SK-N-SH (cell line): ENCODE results near the gene NRTN.

Source experiments
- CHD2 ChIP-seq: fragments of 150-350 bp; IDR thresholded peaks from 2 replicates; pipeline ENCODE4 v1.6.1; 2018; ENCODE audit warnings: low read length; ENCODE audit not compliant: partially characterized antibody
- EP300 ChIP-seq, 2 experiments: IDR thresholded peaks; 2 replicates each; pipeline versions ENCODE4 v1.4.0 to v1.6.1; 2012; ENCODE audit warnings: borderline replicate concordance in 1 of 2, low read depth in 1 of 2, low read length in 1 of 2
- PBX3 ChIP-seq: IDR thresholded peaks from 2 replicates; pipeline ENCODE4; 2012
- POLR2AphosphoS5 ChIP-seq: IDR thresholded peaks from 2 replicates; pipeline ENCODE4 v1.6.1; 2012; ENCODE audit warnings: low read depth, low read length
- SIN3A ChIP-seq: IDR thresholded peaks from 2 replicates; pipeline ENCODE4 v1.6.1; 2012; ENCODE audit warnings: low read depth, mild to moderate bottlenecking, low read length, moderate library complexity, borderline replicate concordance
- TAF1 ChIP-seq: IDR thresholded peaks from 2 replicates; pipeline ENCODE4 v1.6.1; 2012; ENCODE audit warnings: low read depth, mild to moderate bottlenecking, low read length, moderate library complexity, borderline replicate concordance
- USF1 ChIP-seq: IDR thresholded peaks from 2 replicates; pipeline ENCODE4 v1.4.0; 2012; ENCODE audit warnings: low read depth, borderline replicate concordance
- TF ChIP-seq, protein P1 (sequence below): fragments of 200-600 bp; sonication (generic); IDR thresholded peaks from 2 replicates; pipeline ENCODE4 v1.6.1; 2017; ENCODE audit warnings: antibody characterized with exemption, mild to moderate bottlenecking, moderate library complexity
- TF ChIP-seq, protein P2 (sequence below): IDR thresholded peaks from 2 replicates; pipeline ENCODE4 v1.4.0; 2012; ENCODE audit warnings: low read depth
- TF ChIP-seq, protein P3 (sequence below): fragments of 150-350 bp; IDR thresholded peaks from 2 replicates; pipeline ENCODE4 v1.6.1; 2017; ENCODE audit warnings: antibody characterized with exemption, low read length, low read depth, borderline replicate concordance

GRCh38 chr19:5863030-5863665 lies 58.3 kb downstream of the NRTN start:
- TF ChIP-seq, protein P1, sequence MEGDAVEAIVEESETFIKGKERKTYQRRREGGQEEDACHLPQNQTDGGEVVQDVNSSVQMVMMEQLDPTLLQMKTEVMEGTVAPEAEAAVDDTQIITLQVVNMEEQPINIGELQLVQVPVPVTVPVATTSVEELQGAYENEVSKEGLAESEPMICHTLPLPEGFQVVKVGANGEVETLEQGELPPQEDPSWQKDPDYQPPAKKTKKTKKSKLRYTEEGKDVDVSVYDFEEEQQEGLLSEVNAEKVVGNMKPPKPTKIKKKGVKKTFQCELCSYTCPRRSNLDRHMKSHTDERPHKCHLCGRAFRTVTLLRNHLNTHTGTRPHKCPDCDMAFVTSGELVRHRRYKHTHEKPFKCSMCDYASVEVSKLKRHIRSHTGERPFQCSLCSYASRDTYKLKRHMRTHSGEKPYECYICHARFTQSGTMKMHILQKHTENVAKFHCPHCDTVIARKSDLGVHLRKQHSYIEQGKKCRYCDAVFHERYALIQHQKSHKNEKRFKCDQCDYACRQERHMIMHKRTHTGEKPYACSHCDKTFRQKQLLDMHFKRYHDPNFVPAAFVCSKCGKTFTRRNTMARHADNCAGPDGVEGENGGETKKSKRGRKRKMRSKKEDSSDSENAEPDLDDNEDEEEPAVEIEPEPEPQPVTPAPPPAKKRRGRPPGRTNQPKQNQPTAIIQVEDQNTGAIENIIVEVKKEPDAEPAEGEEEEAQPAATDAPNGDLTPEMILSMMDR = no peak
- TF ChIP-seq POLR2AphosphoS5 = no peak
- TF ChIP-seq CHD2 = no peak
- no peak for TF ChIP-seq SIN3A
- no peak for TF ChIP-seq PBX3
- TF ChIP-seq USF1 = no peak
- no peak for TF ChIP-seq TAF1
- TF ChIP-seq, protein P2, sequence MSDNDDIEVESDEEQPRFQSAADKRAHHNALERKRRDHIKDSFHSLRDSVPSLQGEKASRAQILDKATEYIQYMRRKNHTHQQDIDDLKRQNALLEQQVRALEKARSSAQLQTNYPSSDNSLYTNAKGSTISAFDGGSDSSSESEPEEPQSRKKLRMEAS = no peak
- TF ChIP-seq, protein P3, sequence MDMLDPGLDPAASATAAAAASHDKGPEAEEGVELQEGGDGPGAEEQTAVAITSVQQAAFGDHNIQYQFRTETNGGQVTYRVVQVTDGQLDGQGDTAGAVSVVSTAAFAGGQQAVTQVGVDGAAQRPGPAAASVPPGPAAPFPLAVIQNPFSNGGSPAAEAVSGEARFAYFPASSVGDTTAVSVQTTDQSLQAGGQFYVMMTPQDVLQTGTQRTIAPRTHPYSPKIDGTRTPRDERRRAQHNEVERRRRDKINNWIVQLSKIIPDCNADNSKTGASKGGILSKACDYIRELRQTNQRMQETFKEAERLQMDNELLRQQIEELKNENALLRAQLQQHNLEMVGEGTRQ = no peak
- TF ChIP-seq EP300 (IDR thresholded peaks at IDR 0.05; ENCODE audit: borderline replicate concordance in 1 of 2, low read depth in 1 of 2, low read length in 1 of 2) = no peak
